ENCODE data around the gene COQ10B.
"Not testable (repeated sequence)": the region's sequence is repeated elsewhere in the genome, so short reads cannot be mapped to it uniquely, and the experiment has no call there.

COQ10B gene

GRCh38 chr2:197477797-197478196 is 24.4 kb downstream of the COQ10B start:
- no peaks in the 10 kb centered on the region for H3K36me3 ChIP-seq (ENCODE audit: control insufficient read depth, insufficient read depth, low read length)
- TF ChIP-seq, protein P1, sequence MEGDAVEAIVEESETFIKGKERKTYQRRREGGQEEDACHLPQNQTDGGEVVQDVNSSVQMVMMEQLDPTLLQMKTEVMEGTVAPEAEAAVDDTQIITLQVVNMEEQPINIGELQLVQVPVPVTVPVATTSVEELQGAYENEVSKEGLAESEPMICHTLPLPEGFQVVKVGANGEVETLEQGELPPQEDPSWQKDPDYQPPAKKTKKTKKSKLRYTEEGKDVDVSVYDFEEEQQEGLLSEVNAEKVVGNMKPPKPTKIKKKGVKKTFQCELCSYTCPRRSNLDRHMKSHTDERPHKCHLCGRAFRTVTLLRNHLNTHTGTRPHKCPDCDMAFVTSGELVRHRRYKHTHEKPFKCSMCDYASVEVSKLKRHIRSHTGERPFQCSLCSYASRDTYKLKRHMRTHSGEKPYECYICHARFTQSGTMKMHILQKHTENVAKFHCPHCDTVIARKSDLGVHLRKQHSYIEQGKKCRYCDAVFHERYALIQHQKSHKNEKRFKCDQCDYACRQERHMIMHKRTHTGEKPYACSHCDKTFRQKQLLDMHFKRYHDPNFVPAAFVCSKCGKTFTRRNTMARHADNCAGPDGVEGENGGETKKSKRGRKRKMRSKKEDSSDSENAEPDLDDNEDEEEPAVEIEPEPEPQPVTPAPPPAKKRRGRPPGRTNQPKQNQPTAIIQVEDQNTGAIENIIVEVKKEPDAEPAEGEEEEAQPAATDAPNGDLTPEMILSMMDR (IDR thresholded peaks at IDR 0.05) = no peak
- no peak overlapping the region for H3K9ac ChIP-seq
- peaks cover 3% of the 10 kb centered on the region for H3K79me2 ChIP-seq
- no peaks in the 10 kb centered on the region for H3K27me3 ChIP-seq (ENCODE audit: control insufficient read depth, insufficient read depth, low read length)
- no peak overlapping the region for H3K4me3 ChIP-seq (ENCODE audit: low read depth, low read length)
- no peak overlapping the region for H3K27ac ChIP-seq
- no peak overlapping the region for H3K4me2 ChIP-seq (ENCODE audit: low read length)
- H3K4me1 ChIP-seq = no peaks in the 10 kb centered on the region
- no peaks in the 10 kb centered on the region for H3K9me3 ChIP-seq (ENCODE audit: control insufficient read depth, low read length)
- H2AFZ ChIP-seq = no peak overlapping the region

DNA sequence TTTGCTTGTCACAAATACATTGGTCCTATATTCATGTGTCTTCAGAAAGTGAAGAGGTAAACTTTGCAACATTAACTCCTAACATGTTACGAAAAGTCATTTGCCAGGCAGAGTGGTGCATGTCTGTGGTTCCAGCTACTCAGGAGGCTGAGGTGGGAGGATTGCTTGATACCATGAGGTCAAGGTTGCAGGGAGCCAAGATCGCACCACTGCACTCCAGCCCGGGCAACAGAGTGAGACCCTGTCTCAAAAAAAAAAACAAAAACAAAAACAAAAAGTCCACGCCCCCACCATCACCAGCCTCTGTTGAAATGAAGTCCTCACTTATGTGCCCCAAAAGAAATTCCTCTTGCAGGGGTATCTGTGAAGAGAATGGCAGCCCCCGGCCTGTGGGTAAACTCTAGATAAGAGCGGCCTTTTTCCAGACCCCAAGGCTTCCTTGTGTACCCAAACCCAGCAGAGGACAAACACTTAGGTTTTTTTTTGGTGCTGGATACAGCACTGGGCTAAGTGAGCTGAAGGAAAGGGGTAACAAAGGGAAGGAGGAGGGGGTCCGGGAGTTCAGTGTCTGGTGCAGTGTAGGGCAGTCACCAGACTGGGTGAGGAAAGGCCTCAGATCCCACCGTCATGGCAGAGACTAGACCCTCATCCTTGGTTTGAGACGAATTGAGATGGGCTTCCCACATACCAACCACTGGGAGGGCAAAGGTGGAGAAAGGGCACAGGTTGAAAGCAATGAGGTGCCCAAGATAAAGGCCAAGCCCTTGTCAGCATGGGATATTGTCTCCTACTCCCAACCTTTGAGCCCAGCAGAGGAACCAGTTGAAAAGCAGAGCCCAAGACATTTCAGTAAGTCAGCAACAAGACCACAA is 27.0 kb downstream of the COQ10B start:
- no peak overlapping the region for H3K4me2 ChIP-seq (ENCODE audit: low read length)
- peaks cover 3% of the 10 kb centered on the region for H3K79me2 ChIP-seq
- no peak overlapping the region for H3K4me3 ChIP-seq (ENCODE audit: low read depth, low read length)
- H3K4me1 ChIP-seq = no peaks in the 10 kb centered on the region
- H2AFZ ChIP-seq = no peak overlapping the region
- no peaks in the 10 kb centered on the region for H3K27me3 ChIP-seq (ENCODE audit: control insufficient read depth, insufficient read depth, low read length)
- H3K36me3 ChIP-seq (ENCODE audit: control insufficient read depth, insufficient read depth, low read length) = no peaks in the 10 kb centered on the region
- H3K27ac ChIP-seq = no peak overlapping the region
- no peaks in the 10 kb centered on the region for H3K9me3 ChIP-seq (ENCODE audit: control insufficient read depth, low read length)
- TF ChIP-seq, protein P1 (IDR thresholded peaks at IDR 0.05) = no peak
- no peak overlapping the region for H3K9ac ChIP-seq

DNA sequence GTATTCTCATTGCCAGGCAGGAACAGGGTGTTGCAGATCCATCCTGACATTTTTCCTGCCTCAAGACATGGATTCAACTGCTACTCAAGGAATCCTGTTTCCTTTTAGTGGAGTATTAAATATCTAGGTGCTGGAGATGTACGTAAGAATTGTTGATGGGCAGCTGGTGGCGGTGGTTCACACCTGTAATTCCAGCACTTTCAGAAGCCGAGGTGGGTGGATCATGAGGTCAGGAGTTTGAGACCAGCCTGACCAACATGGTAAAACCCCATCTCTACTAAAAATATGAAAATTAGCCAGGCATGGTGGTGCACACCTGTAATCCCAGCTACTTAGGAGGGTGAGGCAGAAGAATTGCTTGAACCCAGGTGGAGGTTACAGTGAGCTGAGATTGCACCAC is 30.9 kb downstream of the COQ10B start:
- H3K79me2 ChIP-seq; H3K4me1 ChIP-seq; H2AFZ ChIP-seq; H3K36me3 ChIP-seq (ENCODE audit: control insufficient read depth, insufficient read depth, low read length); H3K9me3 ChIP-seq (ENCODE audit: control insufficient read depth, low read length); H3K27me3 ChIP-seq (ENCODE audit: control insufficient read depth, insufficient read depth, low read length); H3K4me2 ChIP-seq (ENCODE audit: low read length); H3K27ac ChIP-seq; H3K9ac ChIP-seq; H3K4me3 ChIP-seq (ENCODE audit: low read depth, low read length): not testable (repeated sequence)

DNA sequence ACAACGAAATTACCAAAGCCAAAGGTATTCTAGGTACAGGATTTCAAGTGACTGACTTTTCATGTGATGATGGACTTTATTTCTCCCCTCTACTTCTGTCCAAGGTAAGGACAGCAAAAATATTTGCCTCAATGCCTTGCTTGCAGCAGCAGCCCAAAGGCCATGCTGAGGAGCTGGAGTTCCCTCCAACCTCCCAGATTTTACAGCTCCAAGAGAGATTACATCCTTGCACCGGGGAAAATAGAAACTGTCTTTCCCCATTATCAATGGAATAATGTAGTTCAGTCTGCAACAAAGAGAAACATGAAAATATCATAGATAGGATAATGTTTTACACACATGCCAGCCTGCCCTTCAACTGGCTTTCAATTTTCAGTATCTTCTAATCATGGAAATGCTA is 32.8 kb downstream of the COQ10B start:
- Histone ChIP-seq H3K27ac (no peak overlapping the region), H2AFZ (no peak overlapping the region), H3K36me3 (ENCODE audit: control insufficient read depth, insufficient read depth, low read length) (no peaks in the 10 kb centered on the region), H3K4me3 (ENCODE audit: low read depth, low read length) (no peak overlapping the region), H3K4me2 (ENCODE audit: low read length) (no peak overlapping the region), H3K4me1 (no peaks in the 10 kb centered on the region), H3K9me3 (ENCODE audit: control insufficient read depth, low read length) (no peaks in the 10 kb centered on the region), H3K79me2 (no peaks in the 10 kb centered on the region), H3K27me3 (ENCODE audit: control insufficient read depth, insufficient read depth, low read length) (no peaks in the 10 kb centered on the region), H3K9ac (no peak overlapping the region)
- TF ChIP-seq, protein P1 (IDR thresholded peaks at IDR 0.05) = no peak

GRCh38 chr2:197487385-197487784 is 34.0 kb downstream of the COQ10B start:
- Histone ChIP-seq H3K36me3 (ENCODE audit: control insufficient read depth, insufficient read depth, low read length) (no peaks in the 10 kb centered on the region), H3K9ac (no peak overlapping the region), H3K79me2 (no peaks in the 10 kb centered on the region), H3K4me3 (ENCODE audit: low read depth, low read length) (no peak overlapping the region), H3K4me2 (ENCODE audit: low read length) (no peak overlapping the region), H3K9me3 (ENCODE audit: control insufficient read depth, low read length) (no peaks in the 10 kb centered on the region), H3K27ac (no peak overlapping the region), H3K27me3 (ENCODE audit: control insufficient read depth, insufficient read depth, low read length) (no peaks in the 10 kb centered on the region), H3K4me1 (no peaks in the 10 kb centered on the region), H2AFZ (no peak overlapping the region)
- TF ChIP-seq, protein P1 (IDR thresholded peaks at IDR 0.05) = no peak

Data from parathyroid adenoma (tissue), 2 donors.